Hepatocyte (in vitro differentiated cells): ENCODE data around the gene RSPH10B2.

ENCODE experiments used
- EZH2 ChIP-seq: fragments of 200-600 bp; sonication (generic); IDR thresholded peaks from 2 replicates; pipeline ENCODE4 v1.6.1; 2016; ENCODE audit warnings: antibody characterized with exemption, mild to moderate bottlenecking, borderline replicate concordance
- EZH2phosphoT487 ChIP-seq: fragments of 200-600 bp; sonication (generic); IDR thresholded peaks from one replicate; pipeline ENCODE4 v1.6.1; 2018; ENCODE audit warnings: antibody characterized with exemption, mild to moderate bottlenecking, low read depth, moderate library complexity; ENCODE audit not compliant: unreplicated experiment, severe bottlenecking
- TF ChIP-seq, protein P1 (sequence below): fragments of 200-600 bp; sonication (generic); IDR thresholded peaks from 2 replicates; pipeline ENCODE4 v1.5.1; 2016; ENCODE audit warnings: antibody characterized with exemption, mild to moderate bottlenecking; ENCODE audit not compliant: poor library complexity

DNA sequence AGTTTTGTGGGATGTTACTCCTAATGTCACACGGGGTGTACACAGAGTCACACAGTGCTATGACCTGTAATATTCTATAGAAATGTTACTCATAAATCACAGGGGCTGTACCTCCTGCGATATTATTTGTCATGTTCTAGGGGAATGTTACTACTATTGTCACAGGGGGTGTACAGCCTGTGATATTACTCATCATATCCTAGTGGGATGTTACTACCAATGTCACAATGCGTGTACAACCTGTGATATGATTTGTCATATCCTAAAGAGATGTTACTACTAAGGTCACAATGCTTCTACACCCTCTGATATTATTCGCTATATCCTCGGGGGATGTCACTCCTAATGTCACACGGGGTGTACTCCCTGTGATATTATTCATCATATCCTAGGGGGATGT lies 79.7 kb downstream of the RSPH10B2 start:
- TF ChIP-seq, protein P1, sequence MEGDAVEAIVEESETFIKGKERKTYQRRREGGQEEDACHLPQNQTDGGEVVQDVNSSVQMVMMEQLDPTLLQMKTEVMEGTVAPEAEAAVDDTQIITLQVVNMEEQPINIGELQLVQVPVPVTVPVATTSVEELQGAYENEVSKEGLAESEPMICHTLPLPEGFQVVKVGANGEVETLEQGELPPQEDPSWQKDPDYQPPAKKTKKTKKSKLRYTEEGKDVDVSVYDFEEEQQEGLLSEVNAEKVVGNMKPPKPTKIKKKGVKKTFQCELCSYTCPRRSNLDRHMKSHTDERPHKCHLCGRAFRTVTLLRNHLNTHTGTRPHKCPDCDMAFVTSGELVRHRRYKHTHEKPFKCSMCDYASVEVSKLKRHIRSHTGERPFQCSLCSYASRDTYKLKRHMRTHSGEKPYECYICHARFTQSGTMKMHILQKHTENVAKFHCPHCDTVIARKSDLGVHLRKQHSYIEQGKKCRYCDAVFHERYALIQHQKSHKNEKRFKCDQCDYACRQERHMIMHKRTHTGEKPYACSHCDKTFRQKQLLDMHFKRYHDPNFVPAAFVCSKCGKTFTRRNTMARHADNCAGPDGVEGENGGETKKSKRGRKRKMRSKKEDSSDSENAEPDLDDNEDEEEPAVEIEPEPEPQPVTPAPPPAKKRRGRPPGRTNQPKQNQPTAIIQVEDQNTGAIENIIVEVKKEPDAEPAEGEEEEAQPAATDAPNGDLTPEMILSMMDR, result no peak
- no peak for TF ChIP-seq EZH2phosphoT487
- TF ChIP-seq EZH2, result no peak
